B cell (primary cell): Measurements from ENCODE around the gene KRT35.

Experiments
- EZH2 ChIP-seq: IDR thresholded peaks from 2 replicates; pipeline ENCODE4 v1.6.1; 2012; ENCODE audit warnings: borderline replicate concordance, low read depth, mild to moderate bottlenecking, moderate library complexity, low read length; ENCODE audit not compliant: insufficient read depth, poor library complexity, severe bottlenecking
- TF ChIP-seq, protein P1 (sequence below): fragments of 200-600 bp; IDR thresholded peaks from one replicate; pipeline ENCODE4 v1.8.0; 2022; ENCODE audit warnings: antibody characterized with exemption, mild to moderate bottlenecking

GRCh38 chr17:41455236-41455635, 25.7 kb downstream of the KRT35 start:
- TF ChIP-seq, protein P1, sequence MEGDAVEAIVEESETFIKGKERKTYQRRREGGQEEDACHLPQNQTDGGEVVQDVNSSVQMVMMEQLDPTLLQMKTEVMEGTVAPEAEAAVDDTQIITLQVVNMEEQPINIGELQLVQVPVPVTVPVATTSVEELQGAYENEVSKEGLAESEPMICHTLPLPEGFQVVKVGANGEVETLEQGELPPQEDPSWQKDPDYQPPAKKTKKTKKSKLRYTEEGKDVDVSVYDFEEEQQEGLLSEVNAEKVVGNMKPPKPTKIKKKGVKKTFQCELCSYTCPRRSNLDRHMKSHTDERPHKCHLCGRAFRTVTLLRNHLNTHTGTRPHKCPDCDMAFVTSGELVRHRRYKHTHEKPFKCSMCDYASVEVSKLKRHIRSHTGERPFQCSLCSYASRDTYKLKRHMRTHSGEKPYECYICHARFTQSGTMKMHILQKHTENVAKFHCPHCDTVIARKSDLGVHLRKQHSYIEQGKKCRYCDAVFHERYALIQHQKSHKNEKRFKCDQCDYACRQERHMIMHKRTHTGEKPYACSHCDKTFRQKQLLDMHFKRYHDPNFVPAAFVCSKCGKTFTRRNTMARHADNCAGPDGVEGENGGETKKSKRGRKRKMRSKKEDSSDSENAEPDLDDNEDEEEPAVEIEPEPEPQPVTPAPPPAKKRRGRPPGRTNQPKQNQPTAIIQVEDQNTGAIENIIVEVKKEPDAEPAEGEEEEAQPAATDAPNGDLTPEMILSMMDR, result no peak
- TF ChIP-seq EZH2, result no peak
